CD14-positive monocyte (primary cell): Measurements from ENCODE around the gene CMPK1. TPM values are rescaled to one million over a fixed set of nuclear protein-coding genes. Genes with fewer than 3 reads are reported as not detected.

Experiments used
- DNase-seq, 3 donors: peaks; one replicate each; pipeline ENCODE4 v3.0.0-alpha.2; 2011 to 2022
- H2AFZ ChIP-seq: 2 replicates; pipeline ENCODE4 v1.6.0; 2012; ENCODE audit warnings: mild to moderate bottlenecking, low read depth, low read length, inconsistent platforms; ENCODE audit not compliant: insufficient read depth, poor library complexity, severe bottlenecking
- H3K27ac ChIP-seq, 2 donors: 1 replicate in 1 of 2; 2 replicates in 1 of 2; pipeline ENCODE4 v1.5.1; 2012 to 2013; ENCODE audit warnings: low read length in 2 of 2, control low read depth in 1 of 2, inconsistent platforms in 1 of 2, low read depth in 1 of 2, mild to moderate bottlenecking in 1 of 2
- H3K27me3 ChIP-seq, 2 donors: one replicate each; pipeline versions ENCODE4 v1.6.0 to v1.6.1; 2011 to 2013; ENCODE audit warnings: low read length in 2 of 2; ENCODE audit not compliant: control insufficient read depth in 2 of 2, insufficient read depth in 2 of 2
- H3K36me3 ChIP-seq, 2 donors: replicated peaks in 1 of 2; 1 replicate in 1 of 2; 2 replicates in 1 of 2; pipeline versions ENCODE4 v1.5.1 to v1.6.1; 2012 to 2013; ENCODE audit warnings: low read length in 2 of 2, control low read depth in 1 of 2, inconsistent platforms in 1 of 2, mild to moderate bottlenecking in 1 of 2; ENCODE audit not compliant: insufficient read depth in 2 of 2, control insufficient read depth in 1 of 2
- H3K4me1 ChIP-seq, 2 donors: 1 replicate in 1 of 2; 2 replicates in 1 of 2; pipeline versions ENCODE4 v1.5.1 to v1.6.1; 2012 to 2013; ENCODE audit warnings: low read length in 2 of 2, control low read depth in 1 of 2, inconsistent platforms in 1 of 2, mild to moderate bottlenecking in 1 of 2, moderate library complexity in 1 of 2; ENCODE audit not compliant: insufficient read depth in 2 of 2, control insufficient read depth in 1 of 2
- H3K4me2 ChIP-seq: replicated peaks from 2 replicates; pipeline ENCODE3; 2012; ENCODE audit warnings: low read length, moderate library complexity, mild to moderate bottlenecking; ENCODE audit not compliant: poor library complexity, severe bottlenecking; ENCODE audit errors: extremely low read depth
- H3K4me3 ChIP-seq, 3 experiments: fragments of 200-600 bp in 1 of 3; sonication (generic) in 1 of 3; replicated peaks in 1 of 3; 1 replicate in 2 of 3; 2 replicates in 1 of 3; pipeline ENCODE4 v1.5.1; 2011 to 2013; ENCODE audit warnings: low read length in 3 of 3, mild to moderate bottlenecking in 3 of 3, control low read depth in 2 of 3, low read depth in 2 of 3, inconsistent platforms in 1 of 3, moderate library complexity in 1 of 3
- H3K79me2 ChIP-seq: 2 replicates; pipeline ENCODE4 v1.6.0; 2012; ENCODE audit warnings: mild to moderate bottlenecking, control low read depth, inconsistent platforms, low read length, moderate library complexity; ENCODE audit not compliant: insufficient read depth
- H3K9ac ChIP-seq: 2 replicates; pipeline ENCODE4 v1.6.0; 2017; ENCODE audit warnings: low read length, mild to moderate bottlenecking; ENCODE audit not compliant: insufficient read depth, poor library complexity, severe bottlenecking
- H3K9me3 ChIP-seq, 2 donors: replicated peaks in 1 of 2; 1 replicate in 1 of 2; 2 replicates in 1 of 2; pipeline versions ENCODE4 v1.5.1 to v1.6.1; 2012 to 2013; ENCODE audit warnings: low read length in 2 of 2, control low read depth in 1 of 2; ENCODE audit not compliant: control insufficient read depth in 1 of 2, insufficient read depth in 1 of 2
- H4K20me1 ChIP-seq: 2 replicates; pipeline ENCODE4 v1.6.0; 2012; ENCODE audit warnings: mild to moderate bottlenecking, low read length, control low read depth, moderate library complexity; ENCODE audit not compliant: insufficient read depth
- H3K27ac Mint-ChIP-seq, 7 donors: one replicate each; pipeline ENCODE4 v1.8.0; 2020; ENCODE audit warnings: mild to moderate bottlenecking in 7 of 7, mixed read lengths in 7 of 7, moderate library complexity in 6 of 7, inconsistent platforms in 2 of 7
- H3K27me3 Mint-ChIP-seq, 3 donors: one replicate each; pipeline ENCODE4 v1.8.0; 2021 to 2022; ENCODE audit warnings: low read depth in 3 of 3, mild to moderate bottlenecking in 3 of 3, mixed read lengths in 3 of 3, moderate library complexity in 3 of 3, inconsistent platforms in 1 of 3
- H3K36me3 Mint-ChIP-seq, 2 donors: one replicate each; pipeline ENCODE4 v1.8.0; 2020; ENCODE audit warnings: mixed read lengths in 2 of 2, inconsistent platforms in 1 of 2, mild to moderate bottlenecking in 1 of 2
- H3K4me1 Mint-ChIP-seq: one replicate; pipeline ENCODE4 v1.8.0; 2020; ENCODE audit warnings: mild to moderate bottlenecking, mixed read lengths
- H3K4me3 Mint-ChIP-seq, 2 donors: one replicate each; pipeline ENCODE4 v1.8.0; 2020; ENCODE audit warnings: mild to moderate bottlenecking in 2 of 2, mixed read lengths in 2 of 2, moderate library complexity in 1 of 2
- H3K9me3 Mint-ChIP-seq, 7 donors: one replicate each; pipeline ENCODE4 v1.8.0; 2020 to 2022; ENCODE audit warnings: mixed read lengths in 7 of 7, mild to moderate bottlenecking in 6 of 7, moderate library complexity in 6 of 7, inconsistent platforms in 2 of 7
- WGBS: methylation state at CpG from one replicate; pipeline ENCODE4 v1.1.5; 2013; ENCODE audit warnings: missing lambda C conversion rate; ENCODE audit not compliant: insufficient coverage; 5-methylcytosine and 5-hydroxymethylcytosine counted together
- intact Hi-C, 2 donors: fragments of 100-400 bp; cut with micrococcal nuclease; formaldehyde crosslinking; loops; one replicate each; pipeline versions ENCODE4 v1.15.0 to v1.15.1; 2023
- polyA plus RNA-seq, 3 donors: library from polyadenylated mRNA; depleted of rRNA in 1 of 3; unstranded in 2 of 3; stranded (reverse) in 1 of 3; fragments of 300-500 nt in 2 of 3; fragments of >200 nt in 1 of 3; fragmentation: Illumina TruSeq in 2 of 3; gene quantifications; 1 replicate in 2 of 3; 2 replicates in 1 of 3; pipeline ENCODE4 v1.2.3, GENCODE V29; 2012 to 2021
- TF ChIP-seq, protein P1 (sequence below): fragments of 200-600 bp; IDR thresholded peaks from one replicate; pipeline ENCODE4 v1.8.0; 2022; ENCODE audit warnings: antibody characterized with exemption, mild to moderate bottlenecking

The CMPK1 gene
- polyA plus RNA-seq, 3 donors = 17.4 to 67.6 (median 65.2) TPM

DNA sequence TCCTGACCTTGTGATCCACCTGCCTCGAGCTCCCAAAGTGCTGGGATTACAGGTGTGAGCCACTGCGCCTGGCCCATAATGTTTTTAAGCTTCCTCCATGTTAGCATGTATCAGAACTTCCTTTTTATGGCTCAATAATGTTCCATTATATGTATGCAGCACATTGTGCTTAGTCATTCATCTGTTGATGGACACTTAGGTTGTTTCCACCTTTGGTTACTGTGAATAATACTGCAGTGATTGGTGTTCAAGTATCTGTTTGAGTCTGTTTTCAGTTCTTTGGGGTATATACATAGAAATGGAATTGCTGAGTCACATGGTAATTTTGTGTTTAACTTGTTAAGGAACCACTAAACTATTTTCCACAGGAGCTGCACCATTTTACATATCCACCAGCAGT, 17.7 kb downstream of the CMPK1 start:
- Mint-ChIP-seq H3K27ac (peak overlapping the region in 3 of 7 donors; percentile 5 to 35 (median 31)), H3K36me3 (peaks cover 11 to 23% of the 10 kb centered on the region in 2 donors), H3K27me3 (peaks cover 0 to 3% (median 0%) of the 10 kb centered on the region in 3 donors), H3K4me1 (peaks cover 16% of the 10 kb centered on the region), H3K4me3 (no peak overlapping the region), H3K9me3 (no peaks in the 10 kb centered on the region)
- Histone ChIP-seq H3K4me2 (no peak overlapping the region), H3K4me1 (no peaks in the 10 kb centered on the region), H3K36me3 (peaks cover 0 to 17% of the 10 kb centered on the region in 2 donors), H4K20me1 (peaks cover 47% of the 10 kb centered on the region), H3K4me3 (no peak overlapping the region), H3K9ac (no peak overlapping the region), H3K9me3 (no peaks in the 10 kb centered on the region), H2AFZ (no peak overlapping the region), H3K27me3 (no peaks in the 10 kb centered on the region), H3K27ac (no peak overlapping the region), H3K79me2 (peaks cover 74% of the 10 kb centered on the region)
- TF ChIP-seq, protein P1, sequence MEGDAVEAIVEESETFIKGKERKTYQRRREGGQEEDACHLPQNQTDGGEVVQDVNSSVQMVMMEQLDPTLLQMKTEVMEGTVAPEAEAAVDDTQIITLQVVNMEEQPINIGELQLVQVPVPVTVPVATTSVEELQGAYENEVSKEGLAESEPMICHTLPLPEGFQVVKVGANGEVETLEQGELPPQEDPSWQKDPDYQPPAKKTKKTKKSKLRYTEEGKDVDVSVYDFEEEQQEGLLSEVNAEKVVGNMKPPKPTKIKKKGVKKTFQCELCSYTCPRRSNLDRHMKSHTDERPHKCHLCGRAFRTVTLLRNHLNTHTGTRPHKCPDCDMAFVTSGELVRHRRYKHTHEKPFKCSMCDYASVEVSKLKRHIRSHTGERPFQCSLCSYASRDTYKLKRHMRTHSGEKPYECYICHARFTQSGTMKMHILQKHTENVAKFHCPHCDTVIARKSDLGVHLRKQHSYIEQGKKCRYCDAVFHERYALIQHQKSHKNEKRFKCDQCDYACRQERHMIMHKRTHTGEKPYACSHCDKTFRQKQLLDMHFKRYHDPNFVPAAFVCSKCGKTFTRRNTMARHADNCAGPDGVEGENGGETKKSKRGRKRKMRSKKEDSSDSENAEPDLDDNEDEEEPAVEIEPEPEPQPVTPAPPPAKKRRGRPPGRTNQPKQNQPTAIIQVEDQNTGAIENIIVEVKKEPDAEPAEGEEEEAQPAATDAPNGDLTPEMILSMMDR = no peak
- WGBS = 100% methylated on average over 2 of the region's 2 CpGs
- intact Hi-C loops = no loop called here
- peak in 1 of 3 donors; percentile 32 for DNase-seq

DNA sequence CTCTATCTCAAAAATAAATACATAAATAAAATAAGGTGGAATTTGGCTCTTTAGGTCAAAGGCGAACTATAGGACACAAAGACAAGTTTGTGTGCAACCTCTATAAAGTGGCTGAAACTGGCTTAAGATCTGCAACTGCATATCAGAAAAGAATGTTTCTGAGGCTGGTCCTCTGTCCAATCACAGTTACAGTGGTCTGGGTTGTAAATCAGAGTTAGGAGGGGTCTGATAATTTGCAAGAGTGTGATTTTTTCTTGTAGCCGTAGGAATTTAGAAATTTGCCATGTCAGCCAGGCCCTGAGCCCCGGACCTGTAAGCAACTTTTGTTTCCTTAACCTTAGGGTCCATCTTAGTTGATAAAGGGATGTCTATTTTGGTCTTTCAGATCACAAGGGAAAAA, 27.8 kb downstream of the CMPK1 start:
- H3K36me3 ChIP-seq = no peaks in the 10 kb centered on the region
- intact Hi-C loops = no loop called here
- no peak for DNase-seq
- Mint-ChIP-seq H3K4me1 (no peaks in the 10 kb centered on the region), H3K36me3 (peaks cover 2 to 8% of the 10 kb centered on the region in 2 donors), H3K27me3 (no peaks in the 10 kb centered on the region), H3K27ac (peak overlapping the region in 1 of 7 donors; percentile 50), H3K9me3 (peaks cover 0 to 1% (median 0%) of the 10 kb centered on the region in 7 donors), H3K4me3 (no peak overlapping the region)
- WGBS = 83% methylated on average over 3 of the region's 3 CpGs
- H2AFZ ChIP-seq = no peak overlapping the region
- H3K4me3 ChIP-seq = no peak overlapping the region
- TF ChIP-seq, protein P1 = no peak
- peaks cover 42% of the 10 kb centered on the region for H3K79me2 ChIP-seq
- H3K9me3 ChIP-seq = no peaks in the 10 kb centered on the region
- H3K27ac ChIP-seq = no peak overlapping the region
- H4K20me1 ChIP-seq = peaks cover 48% of the 10 kb centered on the region
- H3K9ac ChIP-seq = no peak overlapping the region
- no peak overlapping the region for H3K4me2 ChIP-seq
- H3K27me3 ChIP-seq = no peaks in the 10 kb centered on the region
- H3K4me1 ChIP-seq = no peaks in the 10 kb centered on the region
